ENCODE data around the gene TCTN1.

Gene TCTN1

DNA sequence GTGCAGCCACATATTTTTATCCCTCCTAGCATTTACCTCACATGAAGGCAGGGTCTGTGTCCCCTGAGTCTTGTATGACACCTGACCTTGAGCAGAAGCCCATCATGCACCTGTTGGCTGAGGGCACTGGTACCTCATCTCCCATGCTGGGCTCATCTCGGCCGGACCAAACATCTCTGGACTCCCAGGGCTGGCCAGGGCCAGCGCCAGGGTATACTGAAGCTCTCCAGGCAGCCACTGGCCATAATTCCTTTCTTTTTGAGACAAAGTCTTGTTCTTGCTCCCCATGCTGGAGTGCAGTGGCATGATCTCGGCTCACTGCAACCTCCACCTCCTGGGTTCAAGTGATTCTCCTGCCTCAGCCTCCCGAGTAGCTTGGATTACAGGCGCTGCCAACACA lies 53.0 kb downstream of the TCTN1 start:
- POLR2A ChIA-PET = no interaction called here
- CTCF ChIA-PET = interaction anchor here (0.5 kb wide), 1 partner anchor 21 kb away, joined by 3 read pairs; no protein-coding TSS in a partner anchor
- no peak for DNase-seq (ENCODE audit: extremely low spot score)
- TF ChIP-seq CTBP1 (IDR thresholded peaks at IDR 0.05; ENCODE audit: borderline replicate concordance) = no peak
- no peak for TF ChIP-seq ZNF384 (IDR thresholded peaks at IDR 0.05)
- no peak for TF ChIP-seq ELF4 (IDR thresholded peaks at IDR 0.05)
- TF ChIP-seq SUZ12 (IDR thresholded peaks at IDR 0.05) = no peak
- TF ChIP-seq LEF1 (IDR thresholded peaks at IDR 0.05; ENCODE audit: borderline replicate concordance) = no peak
- no peak for TF ChIP-seq BHLHE40 (IDR thresholded peaks at IDR 0.05; ENCODE audit: borderline replicate concordance)
- TF ChIP-seq FOXA1 (IDR thresholded peaks at IDR 0.05) = no peak
- TF ChIP-seq ARNT (IDR thresholded peaks at IDR 0.05) = no peak
- TF ChIP-seq L3MBTL2 (conservative IDR thresholded peaks at IDR 0.05) = no peak
- TF ChIP-seq, protein P1, sequence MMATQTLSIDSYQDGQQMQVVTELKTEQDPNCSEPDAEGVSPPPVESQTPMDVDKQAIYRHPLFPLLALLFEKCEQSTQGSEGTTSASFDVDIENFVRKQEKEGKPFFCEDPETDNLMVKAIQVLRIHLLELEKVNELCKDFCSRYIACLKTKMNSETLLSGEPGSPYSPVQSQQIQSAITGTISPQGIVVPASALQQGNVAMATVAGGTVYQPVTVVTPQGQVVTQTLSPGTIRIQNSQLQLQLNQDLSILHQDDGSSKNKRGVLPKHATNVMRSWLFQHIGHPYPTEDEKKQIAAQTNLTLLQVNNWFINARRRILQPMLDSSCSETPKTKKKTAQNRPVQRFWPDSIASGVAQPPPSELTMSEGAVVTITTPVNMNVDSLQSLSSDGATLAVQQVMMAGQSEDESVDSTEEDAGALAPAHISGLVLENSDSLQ (IDR thresholded peaks at IDR 0.05) = no peak
- no peak for TF ChIP-seq FOXK2 (IDR thresholded peaks at IDR 0.05)
- no peak for TF ChIP-seq TARDBP (IDR thresholded peaks at IDR 0.05)
- no peak for TF ChIP-seq HDGF (IDR thresholded peaks at IDR 0.05; ENCODE audit: borderline replicate concordance)
- no peak for TF ChIP-seq SP1 (IDR thresholded peaks at IDR 0.05)
- TF ChIP-seq FOXM1 (IDR thresholded peaks at IDR 0.05; ENCODE audit: borderline replicate concordance) = no peak
- TF ChIP-seq NFRKB (IDR thresholded peaks at IDR 0.05) = no peak

DNA sequence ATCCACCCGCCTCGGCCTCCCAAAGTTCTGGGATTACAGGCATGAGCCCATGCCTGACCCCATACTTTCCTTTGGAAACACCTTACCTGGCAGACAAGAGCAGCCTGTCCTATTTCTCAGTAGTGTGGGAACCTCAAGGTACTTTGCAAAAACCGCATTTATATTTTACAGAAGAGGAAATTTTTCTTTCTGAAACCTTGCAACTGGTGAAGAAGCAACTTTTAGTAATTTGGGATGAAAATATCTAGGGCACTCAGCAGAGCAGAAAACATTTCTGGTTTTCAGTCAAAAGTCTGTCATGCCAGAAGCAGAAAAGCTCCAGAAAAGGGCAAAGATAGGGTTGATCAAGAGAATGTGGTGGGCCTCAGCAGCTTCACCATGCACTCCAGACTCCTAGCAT lies 53.7 kb downstream of the TCTN1 start:
- ChIA-PET CTCF (no interaction called here), POLR2A (no interaction called here)
- no peak for TF ChIP-seq HDGF (IDR thresholded peaks at IDR 0.05; ENCODE audit: borderline replicate concordance)
- no peak for TF ChIP-seq SUZ12 (IDR thresholded peaks at IDR 0.05)
- TF ChIP-seq L3MBTL2 (conservative IDR thresholded peaks at IDR 0.05) = no peak
- TF ChIP-seq FOXK2 (IDR thresholded peaks at IDR 0.05) = no peak
- no peak for TF ChIP-seq ARNT (IDR thresholded peaks at IDR 0.05)
- TF ChIP-seq CTBP1 (IDR thresholded peaks at IDR 0.05; ENCODE audit: borderline replicate concordance) = no peak
- DNase-seq (ENCODE audit: extremely low spot score) = no peak

DNA sequence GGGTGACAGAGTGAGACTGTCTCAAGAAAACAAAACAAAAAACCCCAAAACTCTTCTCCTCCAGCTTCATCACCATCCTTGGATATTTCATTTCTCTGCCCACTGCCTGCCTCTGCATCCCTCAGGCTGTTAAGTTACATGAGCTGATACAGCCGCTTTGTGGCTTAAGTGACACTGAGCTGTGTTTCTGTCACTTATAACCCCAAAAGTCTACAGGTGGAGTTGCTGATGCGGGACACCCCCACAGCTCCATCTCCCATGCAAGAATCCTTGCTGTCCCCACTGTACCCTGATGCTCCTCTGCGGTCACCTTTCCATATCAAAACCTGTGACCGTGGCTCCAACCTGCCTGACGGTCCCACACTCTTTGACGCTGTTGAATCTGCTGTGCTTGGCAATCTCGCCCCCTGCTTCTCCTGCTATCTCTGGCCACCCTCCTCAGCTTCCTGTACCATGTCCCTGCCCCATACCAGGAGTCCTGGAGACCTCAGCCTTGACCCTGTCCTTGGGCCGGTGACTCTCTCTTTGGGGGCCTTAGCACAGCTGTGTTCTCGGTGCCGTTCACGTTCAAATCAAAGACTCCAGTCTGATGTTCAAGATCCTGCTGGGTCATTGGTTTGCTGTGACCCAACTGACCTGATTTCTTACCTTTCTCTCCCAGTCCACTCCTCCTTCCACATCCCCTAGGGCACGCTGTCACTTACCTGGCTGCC lies 54.7 kb downstream of the TCTN1 start:
- ChIA-PET CTCF (no interaction called here), POLR2A (no interaction called here)
- DNase-seq (ENCODE audit: extremely low spot score) = no peak
- TF ChIP-seq LEF1 (IDR thresholded peaks at IDR 0.05; ENCODE audit: borderline replicate concordance) (no peak), CTBP1 (IDR thresholded peaks at IDR 0.05; ENCODE audit: borderline replicate concordance) (no peak), NFRKB (IDR thresholded peaks at IDR 0.05) (no peak), ZNF384 (IDR thresholded peaks at IDR 0.05) (no peak)

DNA sequence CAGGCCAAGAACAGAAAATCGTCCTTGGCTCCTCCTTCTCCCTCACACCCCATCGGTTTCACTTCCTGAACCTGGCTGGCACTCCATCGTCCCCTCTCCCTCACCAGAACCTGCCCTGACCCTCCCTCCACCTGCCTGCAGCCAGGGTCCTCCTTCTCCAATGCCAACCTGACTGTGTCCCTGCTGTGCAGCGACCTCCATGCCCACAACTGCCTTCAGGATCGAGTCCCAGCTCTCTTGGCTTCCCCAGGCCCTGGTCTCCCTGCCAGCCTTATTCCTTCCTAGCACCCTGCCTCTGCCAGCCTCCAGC lies 55.2 kb downstream of the TCTN1 start:
- TF ChIP-seq ZNF384 (IDR thresholded peaks at IDR 0.05) = no peak
- no peak for TF ChIP-seq FOXA1 (IDR thresholded peaks at IDR 0.05)
- TF ChIP-seq LEF1 (IDR thresholded peaks at IDR 0.05; ENCODE audit: borderline replicate concordance) = no peak
- TF ChIP-seq BHLHE40 (IDR thresholded peaks at IDR 0.05; ENCODE audit: borderline replicate concordance) = no peak
- TF ChIP-seq SUZ12 (IDR thresholded peaks at IDR 0.05) = no peak
- TF ChIP-seq FOXK2 (IDR thresholded peaks at IDR 0.05) = no peak
- TF ChIP-seq, protein P1 (IDR thresholded peaks at IDR 0.05) = no peak
- TF ChIP-seq FOXM1 (IDR thresholded peaks at IDR 0.05; ENCODE audit: borderline replicate concordance) = no peak
- no peak for TF ChIP-seq ARNT (IDR thresholded peaks at IDR 0.05)
- TF ChIP-seq SP1 (IDR thresholded peaks at IDR 0.05) = no peak
- no peak for TF ChIP-seq HDGF (IDR thresholded peaks at IDR 0.05; ENCODE audit: borderline replicate concordance)
- TF ChIP-seq NFRKB (IDR thresholded peaks at IDR 0.05) = no peak
- TF ChIP-seq TARDBP (IDR thresholded peaks at IDR 0.05) = no peak
- TF ChIP-seq L3MBTL2 (conservative IDR thresholded peaks at IDR 0.05) = no peak
- TF ChIP-seq ELF4 (IDR thresholded peaks at IDR 0.05) = no peak
- TF ChIP-seq CTBP1 (IDR thresholded peaks at IDR 0.05; ENCODE audit: borderline replicate concordance) = no peak
- DNase-seq (ENCODE audit: extremely low spot score) = no peak
- POLR2A ChIA-PET = no interaction called here

DNA sequence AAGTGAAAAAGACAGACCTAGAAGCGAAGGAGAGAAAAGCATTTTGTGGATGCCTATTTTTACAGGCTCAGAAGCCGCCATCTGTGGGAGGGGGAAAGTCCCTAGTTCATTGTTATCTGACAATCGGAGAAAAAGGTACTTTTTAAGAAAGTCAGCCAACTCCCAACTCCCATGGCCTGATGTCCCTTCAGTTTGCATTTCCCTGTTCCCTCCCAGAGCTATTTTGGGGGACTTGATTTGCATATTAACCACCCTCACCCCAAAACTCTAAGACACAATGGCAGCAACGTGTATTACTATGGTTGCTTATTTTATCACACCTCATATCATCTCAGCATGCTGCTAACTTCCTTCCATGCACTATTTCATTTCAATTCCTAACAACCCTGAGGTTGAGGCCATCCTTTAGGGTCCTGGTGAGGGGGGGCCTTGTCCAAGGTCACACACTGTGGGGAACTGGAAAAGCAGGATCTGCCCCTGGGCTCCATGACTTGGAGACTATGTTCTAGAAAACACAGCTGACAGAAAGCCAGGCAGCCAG lies 56.3 kb downstream of the TCTN1 start:
- TF ChIP-seq FOXA1 (IDR thresholded peaks at IDR 0.05) (no peak), CTBP1 (IDR thresholded peaks at IDR 0.05; ENCODE audit: borderline replicate concordance) (no peak), ARNT (IDR thresholded peaks at IDR 0.05) (no peak), FOXK2 (IDR thresholded peaks at IDR 0.05) (no peak), SP1 (IDR thresholded peaks at IDR 0.05) (no peak), SUZ12 (IDR thresholded peaks at IDR 0.05) (no peak), TARDBP (IDR thresholded peaks at IDR 0.05) (no peak), NFRKB (IDR thresholded peaks at IDR 0.05) (no peak), LEF1 (IDR thresholded peaks at IDR 0.05; ENCODE audit: borderline replicate concordance) (no peak), HDGF (IDR thresholded peaks at IDR 0.05; ENCODE audit: borderline replicate concordance) (no peak), L3MBTL2 (conservative IDR thresholded peaks at IDR 0.05) (no peak), FOXM1 (IDR thresholded peaks at IDR 0.05; ENCODE audit: borderline replicate concordance) (no peak), ELF4 (IDR thresholded peaks at IDR 0.05) (no peak), ZNF384 (IDR thresholded peaks at IDR 0.05) (no peak), BHLHE40 (IDR thresholded peaks at IDR 0.05; ENCODE audit: borderline replicate concordance) (no peak)
- TF ChIP-seq, protein P1 (IDR thresholded peaks at IDR 0.05) = no peak
- ChIA-PET CTCF (no interaction called here), POLR2A (no interaction called here)
- DNase-seq (ENCODE audit: extremely low spot score) = no peak

More for the DNA sequence above, 55.2 kb downstream of the TCTN1 start:
- CTCF ChIA-PET = no interaction called here

DNA sequence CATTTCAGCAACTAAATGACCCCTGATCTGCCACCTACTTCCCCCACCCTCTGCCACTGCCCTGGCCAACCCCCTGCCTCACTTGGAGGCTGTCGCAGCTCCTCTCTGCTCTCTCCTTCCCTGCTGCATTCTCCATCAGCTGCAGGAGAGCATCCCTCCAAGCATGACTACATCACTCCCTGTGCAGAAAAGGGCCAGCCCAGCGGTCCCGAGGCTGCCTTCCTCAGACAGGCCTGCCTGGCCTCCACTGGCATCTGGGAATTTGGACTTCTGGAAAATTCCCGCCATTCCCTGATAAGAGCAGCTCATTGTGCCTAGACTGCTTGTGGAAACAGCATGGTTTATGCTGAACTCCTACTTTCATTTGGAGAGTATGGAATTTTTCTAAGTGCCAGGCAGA lies 62.2 kb downstream of the TCTN1 start:
- POLR2A ChIA-PET = no interaction called here
- no peak for DNase-seq (ENCODE audit: extremely low spot score)
- CTCF ChIA-PET = no interaction called here
- TF ChIP-seq ELF4 (IDR thresholded peaks at IDR 0.05) = no peak
- TF ChIP-seq L3MBTL2 (conservative IDR thresholded peaks at IDR 0.05) = no peak
- TF ChIP-seq ARNT (IDR thresholded peaks at IDR 0.05) = no peak
- TF ChIP-seq FOXK2 (IDR thresholded peaks at IDR 0.05) = no peak
- no peak for TF ChIP-seq LEF1 (IDR thresholded peaks at IDR 0.05; ENCODE audit: borderline replicate concordance)
- no peak for TF ChIP-seq CTBP1 (IDR thresholded peaks at IDR 0.05; ENCODE audit: borderline replicate concordance)
- no peak for TF ChIP-seq FOXA1 (IDR thresholded peaks at IDR 0.05)
- TF ChIP-seq, protein P1 (IDR thresholded peaks at IDR 0.05) = no peak
- TF ChIP-seq NFRKB (IDR thresholded peaks at IDR 0.05) = no peak
- no peak for TF ChIP-seq BHLHE40 (IDR thresholded peaks at IDR 0.05; ENCODE audit: borderline replicate concordance)
- no peak for TF ChIP-seq FOXM1 (IDR thresholded peaks at IDR 0.05; ENCODE audit: borderline replicate concordance)
- TF ChIP-seq TARDBP (IDR thresholded peaks at IDR 0.05) = no peak
- no peak for TF ChIP-seq SUZ12 (IDR thresholded peaks at IDR 0.05)
- no peak for TF ChIP-seq SP1 (IDR thresholded peaks at IDR 0.05)
- TF ChIP-seq ZNF384 (IDR thresholded peaks at IDR 0.05) = no peak
- TF ChIP-seq HDGF (IDR thresholded peaks at IDR 0.05; ENCODE audit: borderline replicate concordance) = no peak
